ENCODE measurements around the gene COA8. TPM values are rescaled to one million over a fixed set of nuclear protein-coding genes. Genes with fewer than 3 reads are reported as not detected.

COA8 gene
- total and polyA plus RNA-seq, 2 of the 13 experiments (the other 11 are each of a cell fraction or from before 2014, with no cell fraction given): 10.9 to 25.1 TPM

DNA sequence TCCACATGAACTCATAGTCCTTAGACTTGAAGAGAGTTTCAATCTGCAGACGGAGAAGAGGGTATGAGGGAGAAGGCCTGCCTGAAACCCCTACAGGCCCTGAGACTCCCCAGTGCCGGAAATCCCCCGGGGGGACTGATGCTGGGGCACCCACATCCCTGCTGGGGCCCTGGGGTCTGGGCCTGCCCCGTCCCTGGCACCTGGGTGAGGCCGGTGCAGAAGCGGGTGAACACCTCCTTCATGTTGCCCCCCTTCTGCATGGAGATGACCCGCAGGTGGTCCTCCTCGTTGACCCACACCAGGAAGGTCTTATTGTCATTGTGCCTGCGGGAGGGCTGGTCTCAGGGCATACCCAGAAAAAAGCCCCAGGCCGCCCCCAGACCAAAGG lies 42.5 kb upstream of the COA8 start (continued):
- TF ChIP-seq, protein P1, sequence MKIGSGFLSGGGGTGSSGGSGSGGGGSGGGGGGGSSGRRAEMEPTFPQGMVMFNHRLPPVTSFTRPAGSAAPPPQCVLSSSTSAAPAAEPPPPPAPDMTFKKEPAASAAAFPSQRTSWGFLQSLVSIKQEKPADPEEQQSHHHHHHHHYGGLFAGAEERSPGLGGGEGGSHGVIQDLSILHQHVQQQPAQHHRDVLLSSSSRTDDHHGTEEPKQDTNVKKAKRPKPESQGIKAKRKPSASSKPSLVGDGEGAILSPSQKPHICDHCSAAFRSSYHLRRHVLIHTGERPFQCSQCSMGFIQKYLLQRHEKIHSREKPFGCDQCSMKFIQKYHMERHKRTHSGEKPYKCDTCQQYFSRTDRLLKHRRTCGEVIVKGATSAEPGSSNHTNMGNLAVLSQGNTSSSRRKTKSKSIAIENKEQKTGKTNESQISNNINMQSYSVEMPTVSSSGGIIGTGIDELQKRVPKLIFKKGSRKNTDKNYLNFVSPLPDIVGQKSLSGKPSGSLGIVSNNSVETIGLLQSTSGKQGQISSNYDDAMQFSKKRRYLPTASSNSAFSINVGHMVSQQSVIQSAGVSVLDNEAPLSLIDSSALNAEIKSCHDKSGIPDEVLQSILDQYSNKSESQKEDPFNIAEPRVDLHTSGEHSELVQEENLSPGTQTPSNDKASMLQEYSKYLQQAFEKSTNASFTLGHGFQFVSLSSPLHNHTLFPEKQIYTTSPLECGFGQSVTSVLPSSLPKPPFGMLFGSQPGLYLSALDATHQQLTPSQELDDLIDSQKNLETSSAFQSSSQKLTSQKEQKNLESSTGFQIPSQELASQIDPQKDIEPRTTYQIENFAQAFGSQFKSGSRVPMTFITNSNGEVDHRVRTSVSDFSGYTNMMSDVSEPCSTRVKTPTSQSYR (CRISPR knock-in tag; IDR thresholded peaks at IDR 0.05; ENCODE audit: borderline replicate concordance): no peak
- TF ChIP-seq ARNT (IDR thresholded peaks at IDR 0.05) (no peak), ZNF296 (CRISPR knock-in tag; conservative IDR thresholded peaks at IDR 0.05) (no peak)

DNA sequence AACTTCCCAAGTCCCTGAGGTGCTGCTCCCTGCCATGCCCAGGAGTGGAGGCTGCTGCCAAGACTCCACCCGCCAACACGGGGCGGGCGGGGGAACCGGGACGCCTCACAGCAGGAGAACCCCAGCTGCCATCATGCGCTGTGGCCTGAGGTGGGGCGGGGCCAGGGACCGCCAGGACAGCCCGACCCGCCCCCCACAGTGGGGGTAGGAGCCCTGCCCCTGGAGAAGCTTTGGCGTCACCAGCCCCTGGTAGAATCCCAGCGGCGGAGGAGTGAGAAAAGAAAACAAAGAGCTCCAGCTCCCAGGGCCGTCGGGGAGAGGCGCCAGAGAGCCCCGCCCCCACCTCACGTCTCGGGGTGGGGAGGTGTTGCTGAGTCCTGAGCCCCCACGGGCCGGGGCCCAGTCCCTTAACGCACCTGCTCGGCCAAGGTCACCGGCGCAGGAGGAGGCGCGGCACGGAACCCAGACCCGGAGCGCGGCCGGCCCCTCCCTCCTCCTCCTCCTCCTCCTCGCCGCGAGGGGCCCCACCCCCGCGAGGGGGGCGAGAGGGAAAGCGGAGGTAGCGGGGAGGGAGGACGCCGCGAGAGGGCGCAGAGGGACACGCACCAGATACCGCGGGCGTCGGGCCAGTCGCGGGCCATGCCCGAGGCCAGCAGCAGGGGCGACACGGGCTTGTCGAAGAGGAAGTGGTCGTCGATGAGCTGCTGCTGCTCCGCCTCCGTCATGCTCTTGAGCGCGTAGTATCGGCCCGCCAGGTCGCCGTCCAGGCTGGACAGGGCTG lies 41.9 kb upstream of the COA8 start:
- Histone ChIP-seq H3K27me3 (ENCODE audit: control insufficient read depth in 1 of 2, insufficient read depth in 2 of 2, low read length in 2 of 2) (no peaks in the 10 kb centered on the region), H2AFZ (ENCODE audit: low read length) (no peak overlapping the region), H3K4me1 (ENCODE audit: insufficient read depth, low read length) (peaks cover 63% of the 10 kb centered on the region), H3K4me3 (replicated peaks in 1 of 3; ENCODE audit: insufficient read depth in 1 of 3, low read depth in 2 of 3, low read length in 3 of 3) (peak overlapping the region in 2 of 3 experiments; percentile 11 to 81; a peak in 3 of 6 replicates), H4K20me1 (ENCODE audit: insufficient read depth, low read length) (no peaks in the 10 kb centered on the region), H3K4me2 (ENCODE audit: low read depth, low read length) (no peak overlapping the region), H3K9ac (ENCODE audit: insufficient read depth, low read depth, low read length) (no peak overlapping the region), H3K27ac (ENCODE audit: extremely low read length, insufficient read depth, low read length) (no peak overlapping the region), H3K9me3 (ENCODE audit: low read length) (no peaks in the 10 kb centered on the region), H3K79me2 (ENCODE audit: insufficient read depth, low read length) (peaks cover 4% of the 10 kb centered on the region), H3K36me3 (replicated peaks in 1 of 2; ENCODE audit: control insufficient read depth in 1 of 2, insufficient read depth in 2 of 2, low read length in 2 of 2) (peaks cover 0 to 10% of the 10 kb centered on the region in 2 experiments; a peak in 3 of 5 replicates)
- DNase-seq (ENCODE audit: low spot score): no peak
- intact Hi-C loops (cut with micrococcal nuclease; ENCODE audit: unreplicated experiment): no loop called here
- no peak for TF ChIP-seq ZNF792 (CRISPR knock-in tag; IDR thresholded peaks at IDR 0.05)
- peak; percentile 29 for TF ChIP-seq AGO2 (optimal IDR thresholded peaks at IDR 0.05; ENCODE audit: low read depth, low read length)
- 0 out of 2 replicates have a peak, but pooled peaks have one; percentile 12 for TF ChIP-seq RBFOX2 (IDR thresholded peaks at IDR 0.05; ENCODE audit: low read depth, low read length)
- TF ChIP-seq, protein P2, sequence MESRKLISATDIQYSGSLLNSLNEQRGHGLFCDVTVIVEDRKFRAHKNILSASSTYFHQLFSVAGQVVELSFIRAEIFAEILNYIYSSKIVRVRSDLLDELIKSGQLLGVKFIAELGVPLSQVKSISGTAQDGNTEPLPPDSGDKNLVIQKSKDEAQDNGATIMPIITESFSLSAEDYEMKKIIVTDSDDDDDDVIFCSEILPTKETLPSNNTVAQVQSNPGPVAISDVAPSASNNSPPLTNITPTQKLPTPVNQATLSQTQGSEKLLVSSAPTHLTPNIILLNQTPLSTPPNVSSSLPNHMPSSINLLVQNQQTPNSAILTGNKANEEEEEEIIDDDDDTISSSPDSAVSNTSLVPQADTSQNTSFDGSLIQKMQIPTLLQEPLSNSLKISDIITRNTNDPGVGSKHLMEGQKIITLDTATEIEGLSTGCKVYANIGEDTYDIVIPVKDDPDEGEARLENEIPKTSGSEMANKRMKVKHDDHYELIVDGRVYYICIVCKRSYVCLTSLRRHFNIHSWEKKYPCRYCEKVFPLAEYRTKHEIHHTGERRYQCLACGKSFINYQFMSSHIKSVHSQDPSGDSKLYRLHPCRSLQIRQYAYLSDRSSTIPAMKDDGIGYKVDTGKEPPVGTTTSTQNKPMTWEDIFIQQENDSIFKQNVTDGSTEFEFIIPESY (CRISPR knock-in tag; IDR thresholded peaks at IDR 0.05): peak; percentile 69
- TF ChIP-seq MAF1 (CRISPR knock-in tag; IDR thresholded peaks at IDR 0.05; ENCODE audit: borderline replicate concordance): no peak
- TF ChIP-seq HOXA3 (CRISPR knock-in tag; IDR thresholded peaks at IDR 0.05): peak; percentile 31; the same call in 1 of the 2 replicates
- TF ChIP-seq ZNF205 (CRISPR knock-in tag; IDR thresholded peaks at IDR 0.05): no peak
- peak; percentile 90 for TF ChIP-seq ZBTB38 (CRISPR knock-in tag; IDR thresholded peaks at IDR 0.05)
- no peak for TF ChIP-seq NCOA5 (CRISPR knock-in tag; IDR thresholded peaks at IDR 0.05)
- ChIA-PET POLR2A (interaction anchor here (0.6 kb wide), 1 partner anchor 8 kb away, joined by 3 read pairs; the partner anchor contains the start of gene TRMT61A), CTCF (ENCODE audit: low intra/inter-chr PET ratio, low total read pairs) (no interaction called here)
- WGBS (ENCODE audit: low lambda C conversion rate): 97% methylated on average over 47 of the region's 66 CpGs
- ATAC-seq: no peak
- in situ Hi-C loops (cut with HindIII; ENCODE audit: extremely low pct_ligation_motif_present, low pct_unique_long_range_greater_than_20kb): no loop called here
- BruUV-seq (replicated peaks): no TSS peak
- no peak for FAIRE-seq

All from HepG2 (cell line).